GM21717 (cell line): ENCODE measurements around the gene KLHDC7B.
A peak's percentile ranks its signal among the peaks of the same experiment; 100 is the strongest.

ENCODE experiments used
- ATAC-seq: cut with Tn5 transposase; IDR thresholded peaks from one replicate; pipeline ENCODE4 v1.9.1; 2021; ENCODE audit warnings: mild to moderate bottlenecking, moderate library complexity; ENCODE audit not compliant: unreplicated experiment

KLHDC7B gene

DNA sequence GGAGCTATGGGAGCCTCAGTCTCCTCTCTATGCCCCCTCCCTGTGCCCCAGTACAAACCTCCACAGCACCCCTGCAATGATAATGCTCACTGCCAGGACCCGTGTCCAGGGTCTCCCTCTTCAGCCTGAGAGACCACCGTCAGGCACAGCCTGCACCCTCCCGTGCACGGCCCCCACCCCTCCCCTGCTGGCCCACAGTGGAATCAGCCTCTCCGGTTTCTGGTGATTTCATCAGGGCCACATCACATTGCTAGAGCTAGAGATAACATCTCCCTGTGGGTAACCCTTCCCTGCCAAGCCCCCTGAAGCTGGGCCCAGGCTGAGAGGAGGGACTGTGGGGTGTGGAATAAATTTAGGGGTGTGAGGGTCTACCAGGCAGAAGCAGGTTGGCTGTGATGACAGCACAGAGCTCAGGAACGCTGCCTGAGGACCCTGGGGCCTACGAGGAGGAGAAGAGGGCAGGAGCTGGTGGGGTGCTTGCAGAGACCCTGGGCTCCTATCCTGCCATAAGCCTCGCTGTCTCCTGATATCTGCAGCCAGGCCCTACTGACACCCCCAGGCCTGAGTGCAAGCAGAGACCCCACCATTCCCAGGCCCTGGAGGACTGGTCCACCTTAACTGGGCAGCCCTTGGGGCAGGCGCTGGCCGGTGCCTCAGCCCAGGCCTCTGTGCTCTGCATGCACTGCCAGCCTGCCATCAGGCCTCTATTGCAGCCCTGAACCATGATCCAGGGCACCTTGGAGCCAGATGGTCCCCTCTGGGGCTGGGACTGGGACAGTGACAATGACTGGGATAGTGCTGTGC is at the start of gene KLHDC7B:
Gene KLHDC7B (plus strand): TSS at position 378 of the 804 bp plus-strand sequence. CDS start 345 bp downstream, at position 723.
- no peak for ATAC-seq

DNA sequence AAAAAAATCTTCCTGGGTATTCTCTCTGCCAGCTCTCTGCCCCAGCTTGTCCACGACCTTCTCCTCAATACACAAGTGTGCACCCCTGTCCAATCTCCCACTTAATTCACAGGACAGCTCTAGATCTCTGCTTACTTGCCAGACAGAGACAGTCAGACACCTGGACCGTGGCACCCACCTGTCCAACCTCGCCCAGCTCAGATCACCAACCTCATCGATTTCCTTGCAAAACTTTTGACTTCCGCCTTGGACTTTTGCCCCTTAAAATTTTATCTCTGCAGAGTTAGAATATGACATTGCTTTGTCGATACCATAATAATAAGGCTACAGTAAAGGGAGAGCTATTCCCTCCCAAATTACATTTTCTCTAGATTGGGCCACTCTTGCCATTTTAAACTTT is 48.6 kb upstream of the KLHDC7B start:
- ATAC-seq = no peak

DNA sequence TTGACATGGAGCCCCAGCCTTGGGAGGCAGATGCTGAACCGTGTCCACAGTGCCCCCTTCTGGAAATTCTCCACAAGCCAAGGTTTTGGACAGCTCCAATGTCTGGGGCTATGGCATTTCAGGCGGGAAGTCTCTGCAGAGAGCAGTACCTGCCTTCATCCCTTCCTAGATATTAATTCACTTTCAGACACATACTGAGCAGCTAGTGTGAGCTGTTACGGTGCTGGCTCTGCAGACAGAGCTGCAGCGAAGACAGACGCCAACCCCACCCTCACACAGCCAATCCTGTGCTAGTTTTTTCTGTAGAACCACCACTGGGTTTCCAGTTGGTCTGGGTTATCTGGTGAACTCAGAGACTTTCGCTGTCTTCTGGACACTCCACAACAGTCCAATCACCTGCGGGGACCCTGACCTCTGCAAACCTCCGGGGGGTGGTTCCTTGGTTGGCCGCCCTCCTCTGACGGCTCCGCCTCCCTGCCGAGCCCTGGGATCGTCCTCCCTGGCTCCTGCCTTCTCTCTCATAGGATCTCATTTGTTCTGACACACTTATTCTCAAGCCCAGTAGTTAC is 47.3 kb upstream of the KLHDC7B start:
- no peak for ATAC-seq

DNA sequence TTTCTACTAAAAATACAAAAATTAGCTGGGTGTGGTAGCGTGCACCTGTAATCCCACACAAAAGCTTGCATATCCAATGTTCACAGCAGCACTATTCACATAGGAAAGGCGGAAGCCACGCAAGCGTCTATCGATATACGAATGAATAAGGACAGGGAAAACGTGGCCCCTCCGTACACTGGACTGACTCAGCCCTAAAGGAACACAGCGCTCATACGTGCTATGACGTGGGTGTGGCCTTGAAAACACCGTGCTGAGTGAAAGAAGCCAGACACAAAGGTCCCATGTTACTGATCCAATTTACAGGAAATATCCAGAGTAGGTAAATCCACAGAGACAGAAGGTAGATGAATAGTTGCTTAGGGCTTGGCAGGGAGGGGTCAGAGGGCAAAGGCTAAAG is 45.2 kb upstream of the KLHDC7B start:
- ATAC-seq = no peak

DNA sequence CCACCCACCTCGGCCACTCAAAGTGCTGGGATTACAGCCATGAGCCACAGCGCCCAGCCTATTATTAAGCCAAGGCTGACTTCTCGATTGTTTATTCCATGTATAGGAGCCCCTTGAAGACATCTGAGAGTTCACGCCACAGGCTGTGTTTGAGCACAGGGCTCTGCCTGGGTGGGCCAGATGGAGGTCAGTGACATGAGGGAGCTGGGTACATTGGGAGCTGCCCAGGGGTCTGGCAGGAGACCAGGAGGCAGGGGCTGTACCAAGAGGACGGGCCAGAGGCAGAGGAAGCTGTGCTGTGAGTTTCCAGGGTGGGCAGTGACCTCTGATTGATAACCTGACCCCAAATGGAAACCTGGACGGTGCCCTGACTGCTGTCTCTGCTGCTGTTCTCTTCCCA is 43.6 kb upstream of the KLHDC7B start:
- no peak for ATAC-seq

DNA sequence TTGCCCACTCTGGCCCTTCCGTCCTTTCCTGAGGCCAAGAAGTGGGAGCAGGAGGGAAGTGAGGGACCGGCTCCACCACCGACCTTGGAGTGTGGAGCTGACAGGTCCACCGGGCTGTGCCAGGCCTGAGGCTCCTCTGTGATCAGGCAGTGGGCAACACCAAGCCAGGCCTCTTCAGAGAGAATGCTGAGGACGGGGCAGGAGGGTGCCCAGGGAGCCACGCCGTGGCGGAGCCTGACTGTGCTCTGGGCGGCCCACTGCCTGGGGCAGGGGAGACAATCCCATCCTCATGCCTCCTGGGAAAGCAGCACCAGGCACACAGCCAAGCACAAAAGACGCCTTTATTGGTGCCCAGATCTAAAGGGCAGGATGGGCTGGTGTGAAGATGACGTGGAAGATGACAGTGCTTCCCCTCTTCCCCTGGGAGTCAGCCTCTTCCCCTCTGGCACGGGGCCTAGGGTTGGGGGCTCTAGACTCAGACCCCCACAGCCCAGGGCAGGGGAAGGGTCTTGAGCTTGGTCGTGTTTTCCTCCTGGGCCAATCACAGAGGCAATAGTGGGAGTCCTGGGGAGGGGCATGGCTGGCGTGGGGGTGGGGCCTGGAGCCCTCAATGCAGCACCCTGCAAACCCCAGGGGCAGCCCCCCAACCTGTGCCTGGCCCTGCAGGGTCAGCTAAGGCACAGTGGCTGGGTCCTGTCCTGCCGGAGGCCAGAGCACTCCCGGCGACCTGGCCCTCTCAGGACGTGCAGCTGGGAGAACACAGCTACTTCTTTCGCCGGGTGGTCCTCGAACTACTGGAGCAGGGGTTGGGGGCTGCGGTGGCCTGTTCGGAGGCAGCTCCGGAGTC is 42.8 kb upstream of the KLHDC7B start:
- ATAC-seq = no peak

DNA sequence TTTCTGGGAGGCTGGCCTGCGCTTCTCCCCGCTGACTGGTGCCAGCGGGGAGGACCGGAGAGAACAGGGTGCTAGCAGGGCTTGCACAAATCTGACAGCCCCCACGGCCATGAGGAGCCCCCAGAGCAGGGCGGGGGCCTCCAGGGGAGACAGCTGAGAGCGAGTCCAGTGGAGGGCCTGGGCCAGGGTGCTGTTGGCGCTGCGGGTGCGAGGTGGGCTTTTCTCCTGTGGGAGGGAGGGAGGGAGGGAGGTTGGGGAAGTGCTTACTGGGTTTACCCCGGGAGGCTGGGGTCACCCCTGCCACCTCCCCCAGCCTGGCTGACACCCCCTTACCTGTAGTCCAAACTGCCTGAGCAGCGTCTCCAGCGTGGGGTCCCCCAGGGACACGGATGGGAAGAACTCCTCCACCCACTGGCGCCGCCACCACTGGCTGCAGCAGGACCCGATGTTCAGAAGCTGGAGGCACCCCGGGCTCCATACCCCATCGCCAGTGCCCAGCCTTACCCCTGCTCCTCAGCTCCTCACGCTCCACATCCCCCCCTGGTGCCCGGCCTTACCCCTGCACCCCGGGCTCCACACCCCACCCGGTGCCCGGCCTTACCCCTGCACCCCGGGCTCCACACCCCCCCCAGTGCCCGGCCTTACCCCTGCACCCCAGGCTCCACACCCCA is 42.1 kb upstream of the KLHDC7B start:
- no peak for ATAC-seq

DNA sequence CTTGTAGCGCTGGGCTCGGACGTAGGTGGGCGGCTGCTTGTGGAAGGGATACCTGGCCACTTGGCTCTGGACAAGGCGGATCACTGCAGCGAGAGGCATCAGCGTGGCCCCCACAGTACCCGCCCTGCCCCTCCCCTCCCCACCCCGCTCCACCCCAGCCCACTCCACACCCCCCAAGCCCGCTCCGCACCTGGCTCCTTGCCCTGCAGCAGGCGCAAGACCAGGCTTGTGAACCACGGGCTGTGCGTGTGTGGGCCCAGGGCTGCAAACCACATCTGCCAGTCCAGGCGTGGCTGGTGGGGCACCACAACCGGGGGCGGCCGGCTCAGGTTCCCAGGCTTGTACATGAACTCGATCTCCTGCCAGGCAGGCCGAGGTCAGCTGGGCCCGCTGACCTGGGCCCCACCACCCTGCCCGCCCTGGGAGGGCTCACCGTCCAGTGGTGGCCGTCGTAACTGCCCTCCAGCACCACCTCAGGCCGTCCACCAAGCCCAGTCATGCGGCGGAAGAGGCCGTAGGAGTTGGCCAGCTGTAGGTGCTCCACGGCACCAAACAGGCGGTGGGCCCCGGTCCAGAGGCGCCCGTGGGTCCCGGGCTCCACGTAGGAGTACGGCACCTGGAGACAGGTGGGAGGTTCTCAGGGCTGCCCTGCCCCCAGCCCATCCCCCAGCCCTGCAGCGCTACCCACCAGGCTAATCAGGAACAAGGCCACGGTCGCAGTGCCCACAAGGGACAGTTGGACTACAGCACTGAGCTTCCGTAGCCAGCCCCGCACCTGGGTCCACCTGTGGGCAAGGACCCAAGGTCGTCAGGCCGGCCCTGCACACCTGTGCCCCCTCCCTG is 41.1 kb upstream of the KLHDC7B start:
- no peak for ATAC-seq

DNA sequence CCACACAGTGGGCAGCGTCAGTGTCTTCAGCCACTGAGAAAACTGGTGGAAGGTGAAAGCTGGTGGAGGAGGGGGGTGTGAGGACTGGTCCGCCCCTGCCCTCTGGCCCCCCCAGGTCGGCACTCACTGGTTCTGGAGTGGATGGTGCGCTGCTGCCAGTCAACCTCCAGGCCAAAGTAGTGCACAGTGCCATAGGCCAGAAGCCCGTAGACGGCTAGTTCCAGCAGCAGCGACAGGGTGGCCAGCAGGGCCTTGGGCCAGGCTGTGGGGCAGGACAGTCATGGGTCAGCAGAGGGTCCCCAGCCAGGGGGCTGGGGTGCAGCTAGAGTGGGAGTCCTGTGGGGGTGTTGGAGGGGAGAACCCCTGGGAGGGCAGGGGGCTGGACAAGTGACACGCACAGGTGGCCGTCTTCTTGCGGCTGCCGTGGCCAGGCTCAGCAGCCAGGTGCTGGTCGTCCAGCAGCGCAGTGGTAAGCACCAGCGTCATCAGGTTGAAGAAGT is 40.4 kb upstream of the KLHDC7B start:
- ATAC-seq = no peak

DNA sequence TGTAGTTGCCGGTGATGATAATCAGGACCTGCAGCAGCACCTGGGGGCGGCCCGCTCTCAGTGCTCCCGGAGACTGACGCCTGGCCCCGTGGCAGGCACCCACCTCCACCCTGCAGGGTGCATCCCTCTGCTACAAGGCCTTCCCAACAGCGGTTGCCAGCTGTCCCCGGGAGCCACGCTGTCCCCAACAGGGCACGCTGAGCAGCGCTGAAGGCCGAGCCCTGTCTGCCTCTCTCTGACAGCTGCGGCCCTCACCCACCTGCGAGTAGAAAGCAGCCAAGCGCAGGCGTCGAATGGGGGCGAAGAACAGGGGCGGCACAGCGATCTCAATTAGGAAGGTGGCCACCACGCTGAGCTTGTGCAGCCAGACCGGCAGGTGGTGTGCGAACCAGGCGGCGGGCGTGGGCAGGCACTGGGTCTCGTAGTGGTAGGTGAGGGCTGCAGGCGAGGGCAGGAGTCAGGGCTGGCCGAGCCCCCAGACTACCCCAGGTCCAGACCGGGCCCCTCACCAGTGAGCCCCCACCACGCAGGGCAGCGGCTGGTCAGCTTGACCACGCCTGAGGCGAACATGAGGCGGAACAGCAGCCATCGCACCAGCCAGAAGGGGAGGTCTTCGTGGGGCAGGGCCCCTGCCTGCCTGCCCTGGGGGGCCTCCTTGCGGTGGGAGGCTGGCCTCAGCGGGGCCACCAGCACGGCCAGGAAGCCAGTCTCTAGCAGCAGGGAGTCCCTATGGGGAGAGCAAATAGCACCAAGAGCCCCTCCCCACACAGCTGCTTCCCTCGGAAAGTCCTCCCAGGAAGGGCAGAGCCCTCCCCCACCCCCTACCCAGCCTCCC is 39.7 kb upstream of the KLHDC7B start:
- ATAC-seq = no peak

DNA sequence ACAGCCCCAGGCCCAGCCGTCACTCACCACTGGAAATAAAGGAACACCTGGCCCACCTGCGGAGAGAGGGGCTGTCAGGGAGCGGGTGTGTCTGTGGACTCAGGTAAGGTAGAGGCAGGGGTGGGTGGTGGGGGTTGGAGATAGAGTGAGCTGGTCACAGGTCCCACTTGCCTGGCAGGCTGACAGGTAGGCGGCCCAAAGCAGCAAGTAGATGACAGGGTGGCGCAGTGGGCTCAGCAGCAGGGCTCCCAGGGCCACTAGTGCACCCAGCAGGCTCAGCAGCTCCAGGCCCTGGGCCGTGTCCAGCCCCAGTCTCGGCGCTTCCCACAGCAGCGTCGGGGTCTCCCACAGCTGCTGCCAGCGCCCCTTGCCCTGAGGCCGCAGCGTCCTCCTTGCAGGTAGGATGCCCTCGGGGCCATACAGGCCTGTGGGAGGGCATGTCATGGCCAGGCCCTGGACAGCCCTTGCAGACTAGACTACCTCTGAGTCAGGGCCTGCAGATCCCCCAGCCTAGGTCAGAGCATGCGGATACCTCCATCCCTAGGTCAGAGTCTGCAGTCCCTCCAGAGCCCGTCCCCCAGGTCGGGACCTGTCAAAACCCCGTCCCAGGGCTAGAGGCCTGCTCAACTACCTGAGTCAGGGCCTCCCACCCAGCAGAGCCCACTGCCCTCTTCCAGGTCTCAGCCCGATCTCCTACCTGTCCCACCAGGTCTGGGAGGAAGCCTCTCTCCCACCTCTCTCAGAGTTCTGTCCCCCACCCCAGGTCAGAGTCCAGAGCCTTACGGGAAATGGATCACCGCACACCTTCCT is 38.9 kb upstream of the KLHDC7B start:
- ATAC-seq = no peak

DNA sequence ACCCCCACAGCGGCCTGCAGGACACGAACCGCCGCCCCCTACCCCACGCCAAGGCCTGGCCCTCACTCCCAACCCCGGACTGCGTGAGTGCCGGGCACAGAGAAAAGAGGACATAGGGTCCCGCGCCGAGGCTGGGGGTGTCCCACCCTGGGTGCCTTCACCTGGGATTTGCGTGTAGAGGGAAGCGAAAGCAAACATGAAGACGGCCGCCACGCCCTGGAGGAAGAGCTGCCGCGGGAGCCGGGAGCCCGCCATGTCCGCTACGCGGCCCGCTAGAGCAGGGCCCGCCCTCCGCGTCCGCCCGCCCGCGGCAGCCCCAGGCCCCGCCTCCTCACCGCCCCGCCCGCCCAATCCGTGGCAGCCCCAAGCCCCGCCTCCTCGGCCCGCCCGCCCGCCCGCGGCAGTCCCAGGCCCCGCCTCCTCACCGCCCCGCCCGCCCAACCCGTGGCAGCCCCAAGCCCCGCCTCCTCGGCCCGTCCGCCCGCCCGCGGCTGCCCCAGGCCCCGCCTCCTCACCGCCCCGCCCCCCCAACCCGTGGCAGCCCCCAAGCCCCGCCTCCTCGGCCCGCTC is 38.2 kb upstream of the KLHDC7B start, which contains the start of gene LMF2:
Gene LMF2 (minus strand): TSS at position 282 of the 570 bp plus-strand sequence. CDS start 27 bp downstream, at position 255.
- ATAC-seq = peak; percentile 35

DNA sequence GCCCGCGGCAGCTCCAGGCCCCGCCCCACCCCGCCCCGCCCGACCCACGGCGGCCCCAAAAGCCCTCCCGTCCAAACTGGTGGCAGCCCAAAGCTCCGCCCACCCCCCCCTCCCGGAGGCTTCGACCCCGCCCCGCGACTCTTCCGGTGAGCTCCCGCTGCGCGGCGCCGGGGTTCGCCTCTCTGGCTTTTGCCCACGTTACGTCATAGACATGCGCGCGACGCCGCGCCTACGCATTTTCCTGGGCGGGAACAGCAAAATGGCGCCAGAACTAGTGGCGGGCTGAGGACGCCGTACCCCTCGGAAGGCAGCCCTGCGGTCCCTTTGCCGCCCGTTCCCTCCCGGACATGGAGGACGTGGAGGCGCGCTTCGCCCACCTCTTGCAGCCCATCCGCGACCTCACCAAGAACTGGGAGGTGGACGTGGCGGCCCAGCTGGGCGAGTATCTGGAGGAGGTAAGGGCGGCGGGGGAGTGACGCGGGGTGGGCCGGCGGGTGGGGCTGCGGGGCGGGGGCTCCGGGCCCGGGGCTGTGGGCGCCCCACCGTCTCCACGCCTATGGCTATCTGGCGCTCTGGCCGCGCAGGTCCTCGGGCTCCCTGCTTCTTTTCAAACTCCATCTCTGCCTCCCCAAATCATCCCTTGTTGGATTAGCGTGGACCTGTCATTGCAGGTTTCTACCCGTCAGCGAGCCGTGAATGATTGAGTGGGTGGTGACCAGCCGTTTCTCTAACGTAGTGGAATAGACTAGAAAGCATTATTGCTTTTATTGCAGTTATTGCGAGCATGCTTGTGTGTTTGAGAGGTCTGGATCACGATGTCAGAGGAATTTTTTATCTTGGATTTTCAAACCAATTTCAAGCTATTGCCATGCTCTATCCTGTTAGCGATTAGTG is 37.5 kb upstream of the KLHDC7B start, which contains the start of gene NCAPH2:
Gene NCAPH2 (plus strand): TSS at position 234 of the 894 bp plus-strand sequence. CDS start 114 bp downstream, at position 348.
- peak; percentile 52 for ATAC-seq

DNA sequence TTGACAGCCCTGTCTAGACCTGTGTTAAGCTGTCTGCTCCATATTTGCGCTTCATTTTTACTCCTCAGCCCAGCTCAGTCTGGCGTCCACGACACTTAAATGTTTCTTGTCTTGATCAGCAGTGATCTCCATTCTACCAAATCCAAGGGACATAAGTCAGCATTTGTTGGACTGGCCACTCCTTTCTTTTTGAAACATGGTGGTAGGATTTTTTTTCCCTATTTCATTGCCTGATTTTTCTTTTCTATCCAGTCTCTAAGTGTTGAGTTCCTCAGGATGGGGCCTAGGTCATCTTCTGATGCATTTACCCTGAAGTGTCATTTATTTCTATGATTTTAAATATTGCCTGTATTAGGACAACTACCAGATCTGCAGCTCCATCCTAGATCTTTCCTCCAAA is 36.8 kb upstream of the KLHDC7B start:
- no peak for ATAC-seq

DNA sequence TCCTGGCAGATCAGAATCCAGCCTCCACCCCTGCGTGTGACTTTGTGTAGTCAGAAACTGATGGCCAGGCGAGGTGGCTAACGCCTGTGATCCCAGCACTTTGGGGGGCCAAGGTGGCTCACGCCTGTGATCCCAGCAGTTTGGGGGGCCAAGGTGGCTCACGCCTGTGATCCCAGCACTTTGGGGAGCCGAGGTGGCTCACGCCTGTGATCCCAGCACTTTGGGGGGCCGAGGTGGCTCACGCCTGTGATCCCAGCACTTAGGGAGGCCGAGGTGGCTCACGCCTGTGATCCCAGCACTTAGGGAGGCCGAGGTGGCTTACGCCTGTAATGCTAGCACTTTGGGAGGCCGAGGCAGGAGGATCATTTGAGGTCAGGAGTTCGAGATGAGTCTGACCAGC is 32.5 kb upstream of the KLHDC7B start:
- no peak for ATAC-seq

DNA sequence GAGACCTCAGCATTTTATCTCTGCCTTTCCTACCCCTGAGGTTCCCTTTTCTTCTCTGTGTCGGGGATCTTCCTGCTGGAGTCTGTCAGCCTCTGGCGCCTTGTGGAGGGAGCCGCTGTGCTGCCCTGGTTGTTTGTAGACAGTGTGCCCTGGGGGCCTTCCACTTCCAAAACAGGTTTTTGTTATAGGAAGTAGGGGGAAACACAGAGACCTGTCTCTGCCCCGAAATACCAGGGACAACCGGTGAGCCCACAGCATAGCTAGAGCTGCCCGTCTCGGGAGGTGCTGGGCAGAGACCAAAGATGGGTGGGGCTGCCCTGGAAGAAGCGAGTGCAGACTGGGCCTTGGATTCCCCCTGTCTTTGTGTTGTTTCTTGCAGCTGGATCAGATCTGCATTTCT is 29.6 kb upstream of the KLHDC7B start:
- ATAC-seq = no peak

DNA sequence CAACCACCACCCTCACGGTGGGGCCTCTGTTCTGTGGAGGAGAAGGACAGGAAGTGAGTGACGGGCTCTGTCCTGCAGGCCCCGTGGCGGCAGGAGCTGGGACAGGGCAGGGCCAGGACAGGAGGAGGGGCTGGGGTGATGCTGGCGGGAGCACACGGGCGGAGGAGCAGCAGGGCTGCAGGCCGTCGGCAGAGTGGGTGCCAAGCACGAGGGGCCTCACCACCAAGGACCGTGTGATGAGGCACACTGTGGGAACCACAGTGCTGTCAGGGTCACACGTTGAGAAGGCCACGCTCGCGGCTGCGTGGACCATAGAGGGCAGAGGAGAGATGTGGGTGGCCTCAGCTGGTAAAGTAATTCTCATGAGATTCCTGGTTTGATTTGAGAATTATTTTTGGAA is 28.8 kb upstream of the KLHDC7B start:
- no peak for ATAC-seq
